GM12878 (cell line): ENCODE data around the gene MILR1. TPM values are rescaled to one million over a fixed set of nuclear protein-coding genes. Genes with fewer than 3 reads are reported as not detected.
A peak's percentile ranks its signal among the peaks of the same experiment; 100 is the strongest.

Experiments used
- ATF7 ChIP-seq: fragments of 450-650 bp; IDR thresholded peaks from 2 replicates; pipeline ENCODE4 v1.6.1; 2016; ENCODE audit warnings: low read depth, mild to moderate bottlenecking
- BACH1 ChIP-seq: fragments of 450-650 bp; IDR thresholded peaks from 2 replicates; pipeline ENCODE4 v1.6.1; 2017; ENCODE audit warnings: mild to moderate bottlenecking, borderline replicate concordance
- BMI1 ChIP-seq: fragments of 450-650 bp; IDR thresholded peaks from 2 replicates; pipeline ENCODE4 v1.6.1; 2016; ENCODE audit warnings: mild to moderate bottlenecking, moderate library complexity, borderline replicate concordance
- E2F4 ChIP-seq: IDR thresholded peaks from 2 replicates; pipeline ENCODE4 v1.6.1; 2012; ENCODE audit warnings: low read depth, low read length, improper control_type of control experiment
- E4F1 ChIP-seq: fragments of 450-650 bp; IDR thresholded peaks from 2 replicates; pipeline ENCODE4 v1.6.1; 2018; ENCODE audit warnings: borderline replicate concordance, mild to moderate bottlenecking; ENCODE audit not compliant: partially characterized antibody
- EP300 ChIP-seq, 2 experiments: fragments of 150-350 bp in 1 of 2; IDR thresholded peaks; 2 replicates each; pipeline ENCODE4 v1.6.1; 2011 to 2012; ENCODE audit warnings: low read depth in 2 of 2, low read length in 2 of 2, borderline replicate concordance in 1 of 2, improper control_type of control experiment in 1 of 2, inconsistent platforms in 1 of 2; ENCODE audit not compliant: control insufficient read depth in 1 of 2
- FOS ChIP-seq: IDR thresholded peaks from 3 replicates; pipeline ENCODE4 v1.6.1; 2011; ENCODE audit warnings: borderline replicate concordance; ENCODE audit not compliant: insufficient read length; ENCODE audit errors: extremely low read depth
- FOXK2 ChIP-seq: fragments of 450-650 bp; IDR thresholded peaks from 2 replicates; pipeline ENCODE4 v1.6.1; 2017; ENCODE audit warnings: mild to moderate bottlenecking, moderate library complexity
- MLLT1 ChIP-seq: fragments of 450-650 bp; IDR thresholded peaks from 2 replicates; pipeline ENCODE4 v1.6.1; 2016; ENCODE audit warnings: mild to moderate bottlenecking
- MXI1 ChIP-seq: fragments of 150-350 bp; IDR thresholded peaks from 2 replicates; pipeline ENCODE4 v1.6.1; 2011; ENCODE audit warnings: low read depth, mild to moderate bottlenecking, inconsistent platforms, low read length, improper control_type of control experiment
- MYC ChIP-seq: IDR thresholded peaks from 2 replicates; pipeline ENCODE4 v1.6.1; 2011; ENCODE audit warnings: mild to moderate bottlenecking, low read length, moderate library complexity, inconsistent platforms; ENCODE audit not compliant: insufficient read depth, insufficient replicate concordance, insufficient read length, severe bottlenecking
- PKNOX1 ChIP-seq: fragments of 450-650 bp; IDR thresholded peaks from 2 replicates; pipeline ENCODE4 v1.6.1; 2016; ENCODE audit warnings: mild to moderate bottlenecking
- RAD21 ChIP-seq: IDR thresholded peaks from 2 replicates; pipeline ENCODE4 v1.6.1; 2011; ENCODE audit warnings: mild to moderate bottlenecking, low read depth, low read length, moderate library complexity; ENCODE audit not compliant: insufficient read depth
- RCOR1 ChIP-seq: conservative IDR thresholded peaks from 2 replicates; pipeline ENCODE4 v1.6.1; 2012; ENCODE audit warnings: low read depth, low read length, improper control_type of control experiment
- SMAD1 ChIP-seq: fragments of 450-650 bp; IDR thresholded peaks from 2 replicates; pipeline ENCODE4 v1.6.1; 2018; ENCODE audit warnings: mild to moderate bottlenecking, low read depth; ENCODE audit not compliant: partially characterized antibody
- SMC3 ChIP-seq: IDR thresholded peaks from 2 replicates; pipeline ENCODE4 v1.6.1; 2011; ENCODE audit warnings: low read length, improper control_type of control experiment, borderline replicate concordance
- YBX1 ChIP-seq: fragments of 450-650 bp; IDR thresholded peaks from 2 replicates; pipeline ENCODE4 v1.6.1; 2016; ENCODE audit warnings: antibody characterized with exemption
- ZNF622 ChIP-seq: fragments of 450-650 bp; IDR thresholded peaks from 2 replicates; pipeline ENCODE4 v1.6.1; 2017; ENCODE audit warnings: mild to moderate bottlenecking, inconsistent platforms
- ZNF687 ChIP-seq: fragments of 450-650 bp; IDR thresholded peaks from 2 replicates; pipeline ENCODE4 v1.6.1; 2017; ENCODE audit warnings: mild to moderate bottlenecking, moderate library complexity
- ZZZ3 ChIP-seq: IDR thresholded peaks from 2 replicates; pipeline ENCODE4 v1.6.1; 2011; ENCODE audit warnings: low read depth; ENCODE audit not compliant: control insufficient read depth, insufficient read length
- polyA plus RNA-seq, 11 experiments: library from polyadenylated mRNA; depleted of rRNA in 4 of 11; unstranded in 6 of 11; stranded (reverse) in 5 of 11; fragments of >200 nt; fragmentation: Nextera tagmentation in 4 of 11; fragmentation: Illumina TruSeq in 1 of 11; extraction: Ambion mirVana in 4 of 11; extraction: Trizol in 1 of 11; gene quantifications; 1 replicate in 1 of 11; 2 replicates in 10 of 11; pipeline versions ENCODE4 v1.2.1 to v1.2.3, GENCODE V29; 2011 to 2016; ENCODE audit warnings: inconsistent platforms in 2 of 11, missing spikeins in 2 of 11, low read depth in 1 of 11
- total RNA-seq, 4 experiments: library from RNA; depleted of rRNA in 3 of 4; stranded (reverse); fragments of >200 nt in 3 of 4; fragmentation: Illumina TruSeq in 1 of 4; extraction: Trizol in 1 of 4; gene quantifications; 2 replicates each; pipeline versions ENCODE4 v1.2.1 to v1.2.3, GENCODE V29; 2013 to 2021

Gene MILR1
- total and polyA plus RNA-seq, 10 of the 15 experiments (the other 5 are each of a cell fraction or from before 2014, with no cell fraction given): 2.0 to 47.2 (median 17.2) TPM

- TF ChIP-seq ZNF687 (no peak), FOXK2 (no peak), RCOR1 (no peak), ZZZ3 (no peak), EP300 (IDR thresholded peaks at IDR 0.05; ENCODE audit: borderline replicate concordance in 1 of 2, control insufficient read depth in 1 of 2, low read depth in 2 of 2, low read length in 2 of 2) (no peak), SMC3 (peak; percentile 27; the same call in 1 of the 2 replicates), MXI1 (peak; percentile 87; the same call in 1 of the 2 replicates), YBX1 (no peak), RAD21 (peak; percentile 38), MLLT1 (no peak), ZNF622 (no peak), E2F4 (no peak), SMAD1 (no peak), E4F1 (no peak), FOS (no peak), MYC (no peak), BMI1 (no peak), ATF7 (no peak), BACH1 (no peak), PKNOX1 (no peak)
Observed at GRCh38 chr17:64507413-64507782, 58.5 kb downstream of the MILR1 start (continued).
